ENCODE results near the gene CMTM1.

CMTM1 gene

DNA sequence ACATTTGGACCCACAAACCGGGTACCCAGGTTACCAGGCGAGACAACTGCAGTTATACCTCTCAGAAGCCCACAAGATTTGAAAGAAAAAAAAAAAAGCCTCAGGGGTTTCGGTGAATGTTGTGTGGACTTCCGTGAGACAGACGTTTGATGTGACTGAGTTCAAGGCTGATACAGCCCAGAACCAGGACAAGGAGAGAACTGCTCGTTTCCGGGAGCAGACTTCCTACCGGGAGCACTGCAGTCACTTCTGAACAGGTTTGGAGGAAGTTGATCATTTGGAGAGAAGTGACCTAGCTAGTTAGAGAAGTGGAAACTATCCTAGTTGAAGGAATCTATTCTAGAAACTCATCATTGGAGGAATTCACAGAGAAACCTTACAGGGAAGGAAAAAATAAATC, 13.0 kb upstream of the CMTM1 start:
- peaks cover 58% of the 10 kb centered on the region for H3K79me2 ChIP-seq (ENCODE audit: low read length)
- peak overlapping the region; percentile 86 for H3K4me2 ChIP-seq (ENCODE audit: low read depth, low read length)
- H2AFZ ChIP-seq (ENCODE audit: low read length), result no peak overlapping the region
- H3K27ac ChIP-seq (ENCODE audit: low read length), result peak overlapping the region; percentile 81; the same call in 1 of the 2 replicates
- peak; percentile 50 for DNase-seq
- no peaks in the 10 kb centered on the region for H3K9me2 ChIP-seq (replicated peaks; ENCODE audit: insufficient read depth, low read length)
- H3K36me3 ChIP-seq (replicated peaks; ENCODE audit: insufficient read depth, low read length), result 0 out of 2 replicates have a peak, but pooled peaks cover 3% of the 10 kb centered on the region
- TF ChIP-seq EZH2 (optimal IDR thresholded peaks at IDR 0.05; ENCODE audit: low read depth, low read length), result no peak
- H3K27me3 ChIP-seq (replicated peaks; ENCODE audit: insufficient read depth, low read length), result no peaks in the 10 kb centered on the region
- 0 out of 2 replicates have a peak, but pooled peaks cover 4% of the 10 kb centered on the region for H4K20me1 ChIP-seq (ENCODE audit: insufficient read depth, low read length)
- peak overlapping the region; percentile 74 for H3K9ac ChIP-seq (ENCODE audit: low read length)
- H3K4me1 ChIP-seq (ENCODE audit: low read length), result peaks cover 55% of the 10 kb centered on the region
- H3K4me3 ChIP-seq (ENCODE audit: low read length), result peak overlapping the region; percentile 83
- peaks cover 36% of the 10 kb centered on the region for H3F3A ChIP-seq (ENCODE audit: insufficient read depth, low read length)
- H3K9me3 ChIP-seq (replicated peaks; ENCODE audit: insufficient read depth, low read length), result no peaks in the 10 kb centered on the region

DNA sequence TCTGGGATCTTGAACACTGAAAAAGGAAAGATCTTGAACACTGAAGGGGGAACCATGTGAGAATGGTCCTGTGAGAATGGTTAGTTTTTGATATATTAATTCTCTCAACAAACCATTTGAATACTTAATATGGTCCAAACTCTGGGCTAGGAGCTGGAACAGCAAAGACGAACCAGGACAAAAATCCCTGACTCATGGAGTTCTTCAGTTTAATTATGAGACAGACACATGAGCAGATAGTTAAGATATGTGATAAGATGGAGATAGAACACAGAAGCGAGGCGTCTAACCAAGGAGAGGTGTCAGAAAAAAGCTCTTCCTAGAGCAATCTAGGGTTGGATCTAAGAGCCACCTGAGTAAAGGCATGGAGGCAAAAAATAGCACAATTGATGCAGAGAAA, 12.2 kb upstream of the CMTM1 start:
- no peak overlapping the region for H2AFZ ChIP-seq (ENCODE audit: low read length)
- peaks cover 34% of the 10 kb centered on the region for H3F3A ChIP-seq (ENCODE audit: insufficient read depth, low read length)
- no peaks in the 10 kb centered on the region for H3K9me3 ChIP-seq (replicated peaks; ENCODE audit: insufficient read depth, low read length)
- TF ChIP-seq, protein P1, sequence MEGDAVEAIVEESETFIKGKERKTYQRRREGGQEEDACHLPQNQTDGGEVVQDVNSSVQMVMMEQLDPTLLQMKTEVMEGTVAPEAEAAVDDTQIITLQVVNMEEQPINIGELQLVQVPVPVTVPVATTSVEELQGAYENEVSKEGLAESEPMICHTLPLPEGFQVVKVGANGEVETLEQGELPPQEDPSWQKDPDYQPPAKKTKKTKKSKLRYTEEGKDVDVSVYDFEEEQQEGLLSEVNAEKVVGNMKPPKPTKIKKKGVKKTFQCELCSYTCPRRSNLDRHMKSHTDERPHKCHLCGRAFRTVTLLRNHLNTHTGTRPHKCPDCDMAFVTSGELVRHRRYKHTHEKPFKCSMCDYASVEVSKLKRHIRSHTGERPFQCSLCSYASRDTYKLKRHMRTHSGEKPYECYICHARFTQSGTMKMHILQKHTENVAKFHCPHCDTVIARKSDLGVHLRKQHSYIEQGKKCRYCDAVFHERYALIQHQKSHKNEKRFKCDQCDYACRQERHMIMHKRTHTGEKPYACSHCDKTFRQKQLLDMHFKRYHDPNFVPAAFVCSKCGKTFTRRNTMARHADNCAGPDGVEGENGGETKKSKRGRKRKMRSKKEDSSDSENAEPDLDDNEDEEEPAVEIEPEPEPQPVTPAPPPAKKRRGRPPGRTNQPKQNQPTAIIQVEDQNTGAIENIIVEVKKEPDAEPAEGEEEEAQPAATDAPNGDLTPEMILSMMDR (IDR thresholded peaks at IDR 0.05; ENCODE audit: low read length), result no peak
- no peak for TF ChIP-seq EZH2 (optimal IDR thresholded peaks at IDR 0.05; ENCODE audit: low read depth, low read length)
- TF ChIP-seq EZH2phosphoT487 (IDR thresholded peaks at IDR 0.05; ENCODE audit: low read length), result no peak
- DNase-seq, result no peak
- H3K79me2 ChIP-seq (ENCODE audit: low read length), result peaks cover 66% of the 10 kb centered on the region
- no peaks in the 10 kb centered on the region for H3K27me3 ChIP-seq (replicated peaks; ENCODE audit: insufficient read depth, low read length)
- 0 out of 2 replicates have a peak, but pooled peaks cover 9% of the 10 kb centered on the region for H3K36me3 ChIP-seq (replicated peaks; ENCODE audit: insufficient read depth, low read length)
- no peaks in the 10 kb centered on the region for H3K9me2 ChIP-seq (replicated peaks; ENCODE audit: insufficient read depth, low read length)
- peaks cover 10% of the 10 kb centered on the region; the same call in 1 of the 2 replicates for H4K20me1 ChIP-seq (ENCODE audit: insufficient read depth, low read length)
- peaks cover 56% of the 10 kb centered on the region for H3K4me1 ChIP-seq (ENCODE audit: low read length)
- H3K9ac ChIP-seq (ENCODE audit: low read length), result peak overlapping the region; percentile 74; the same call in 1 of the 2 replicates
- peak overlapping the region; percentile 81; the same call in 1 of the 2 replicates for H3K27ac ChIP-seq (ENCODE audit: low read length)
- H3K4me3 ChIP-seq (ENCODE audit: low read length), result peak overlapping the region; percentile 83
- peak overlapping the region; percentile 86 for H3K4me2 ChIP-seq (ENCODE audit: low read depth, low read length)

DNA sequence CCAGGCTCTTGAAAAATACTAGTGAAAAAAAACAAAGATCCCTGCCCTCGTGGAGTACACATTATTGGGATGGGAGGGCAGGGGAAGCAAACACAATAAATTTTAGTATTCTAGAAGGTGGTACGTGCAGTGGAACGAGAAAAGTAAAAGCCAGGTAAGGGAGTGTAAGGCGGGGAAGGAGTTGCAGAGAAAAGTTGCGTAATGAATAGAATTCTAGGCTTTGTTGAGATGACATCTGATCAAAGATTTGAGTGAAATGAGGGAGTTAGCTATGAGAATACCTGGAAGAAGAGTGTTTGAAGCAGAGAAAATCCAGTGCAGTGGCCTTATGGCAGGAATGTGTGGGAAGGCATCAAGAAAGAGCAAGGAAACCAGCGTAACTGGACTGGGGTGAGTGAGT, 11.7 kb upstream of the CMTM1 start:
- H3K79me2 ChIP-seq (ENCODE audit: low read length), result peaks cover 71% of the 10 kb centered on the region
- H3K9ac ChIP-seq (ENCODE audit: low read length), result no peak overlapping the region
- H4K20me1 ChIP-seq (ENCODE audit: insufficient read depth, low read length), result peaks cover 10% of the 10 kb centered on the region; the same call in 1 of the 2 replicates
- TF ChIP-seq EZH2 (optimal IDR thresholded peaks at IDR 0.05; ENCODE audit: low read depth, low read length) (no peak), EZH2phosphoT487 (IDR thresholded peaks at IDR 0.05; ENCODE audit: low read length) (no peak)
- TF ChIP-seq, protein P1 (IDR thresholded peaks at IDR 0.05; ENCODE audit: low read length), result no peak
- peaks cover 53% of the 10 kb centered on the region for H3K4me1 ChIP-seq (ENCODE audit: low read length)
- H3F3A ChIP-seq (ENCODE audit: insufficient read depth, low read length), result peaks cover 29% of the 10 kb centered on the region
- H2AFZ ChIP-seq (ENCODE audit: low read length), result no peak overlapping the region
- DNase-seq, result no peak
- 0 out of 2 replicates have a peak, but pooled peaks cover 9% of the 10 kb centered on the region for H3K36me3 ChIP-seq (replicated peaks; ENCODE audit: insufficient read depth, low read length)
- 0 out of 2 replicates have a peak overlapping the region, but pooled peaks have one; percentile 83 for H3K4me3 ChIP-seq (ENCODE audit: low read length)
- H3K4me2 ChIP-seq (ENCODE audit: low read depth, low read length), result peak overlapping the region; percentile 86
- H3K9me3 ChIP-seq (replicated peaks; ENCODE audit: insufficient read depth, low read length), result no peaks in the 10 kb centered on the region
- no peaks in the 10 kb centered on the region for H3K9me2 ChIP-seq (replicated peaks; ENCODE audit: insufficient read depth, low read length)
- H3K27me3 ChIP-seq (replicated peaks; ENCODE audit: insufficient read depth, low read length), result no peaks in the 10 kb centered on the region
- no peak overlapping the region for H3K27ac ChIP-seq (ENCODE audit: low read length)

DNA sequence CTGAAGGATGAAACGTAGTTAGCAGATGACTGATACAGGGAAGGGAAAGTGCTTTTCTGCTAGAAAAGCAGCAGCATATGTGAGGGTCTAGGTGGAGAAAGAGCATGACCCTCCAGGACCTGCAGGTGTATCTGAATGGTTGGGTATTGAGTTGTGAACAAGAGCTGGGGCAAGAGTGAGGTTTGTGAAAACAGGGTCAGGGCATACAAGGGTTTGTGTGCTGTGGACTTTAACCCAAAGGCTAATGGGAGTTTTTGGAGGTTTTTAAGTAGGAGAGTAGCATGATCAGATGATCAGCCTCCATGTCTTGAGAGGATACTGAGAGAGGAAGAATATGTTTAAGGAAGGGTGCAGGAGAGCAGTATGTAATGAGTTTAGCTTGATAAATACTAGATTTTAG, 6.1 kb upstream of the CMTM1 start:
- no peak for DNase-seq
- no peak overlapping the region for H3K27ac ChIP-seq (ENCODE audit: low read length)
- no peak overlapping the region for H2AFZ ChIP-seq (ENCODE audit: low read length)
- no peaks in the 10 kb centered on the region for H3K9me3 ChIP-seq (replicated peaks; ENCODE audit: insufficient read depth, low read length)
- no peaks in the 10 kb centered on the region for H3K9me2 ChIP-seq (replicated peaks; ENCODE audit: insufficient read depth, low read length)
- peaks cover 10% of the 10 kb centered on the region; the same call in 1 of the 2 replicates for H4K20me1 ChIP-seq (ENCODE audit: insufficient read depth, low read length)
- H3K4me1 ChIP-seq (ENCODE audit: low read length), result peaks cover 17% of the 10 kb centered on the region
- H3K36me3 ChIP-seq (replicated peaks; ENCODE audit: insufficient read depth, low read length), result peaks cover 25% of the 10 kb centered on the region
- TF ChIP-seq EZH2phosphoT487 (IDR thresholded peaks at IDR 0.05; ENCODE audit: low read length) (no peak), EZH2 (optimal IDR thresholded peaks at IDR 0.05; ENCODE audit: low read depth, low read length) (no peak)
- TF ChIP-seq, protein P1 (IDR thresholded peaks at IDR 0.05; ENCODE audit: low read length), result no peak
- H3K4me3 ChIP-seq (ENCODE audit: low read length), result no peak overlapping the region
- no peaks in the 10 kb centered on the region for H3K27me3 ChIP-seq (replicated peaks; ENCODE audit: insufficient read depth, low read length)
- no peak overlapping the region for H3K4me2 ChIP-seq (ENCODE audit: low read depth, low read length)
- peaks cover 97% of the 10 kb centered on the region for H3K79me2 ChIP-seq (ENCODE audit: low read length)
- H3K9ac ChIP-seq (ENCODE audit: low read length), result no peak overlapping the region
- H3F3A ChIP-seq (ENCODE audit: insufficient read depth, low read length), result no peaks in the 10 kb centered on the region; the same call in 1 of the 2 replicates
